Naive thymus-derived CD4-positive, alpha-beta T cell (primary cell): ENCODE measurements around the gene CCDC71. TPM values are rescaled to one million over a fixed set of nuclear protein-coding genes. Genes with fewer than 3 reads are reported as not detected.

Experiments used
- ATAC-seq: fragments of 150-1000 bp; cut with Tn5 transposase; 2 replicates; pipeline ENCODE4 v1.10.0; 2021; ENCODE audit warnings: mild to moderate bottlenecking, moderate library complexity
- CTCF ChIA-PET: fragments of 350-600 bp; sonication (Branson Sonifier 250); formaldehyde crosslinking; loops from one replicate; lab custom pipeline; 2021; ENCODE audit warnings: antibody characterized with exemption; lab: Charles Lee
- POLR2A ChIA-PET: fragments of 350-600 bp; sonication (Branson Sonifier 250); formaldehyde crosslinking; loops from one replicate; lab custom pipeline; 2021; ENCODE audit warnings: antibody characterized with exemption, inconsistent platforms; lab: Charles Lee
- DNase-seq, 9 donors: peaks; one replicate each; pipeline versions ENCODE4 v3.0.0 to v3.0.0-alpha.2; 2020 to 2022; ENCODE audit warnings: mixed read lengths in 1 of 9
- H3K27ac ChIP-seq: one replicate; pipeline ENCODE4 v1.7.0; 2013; ENCODE audit warnings: mild to moderate bottlenecking, low read depth, low read length, moderate library complexity
- H3K27me3 ChIP-seq, 2 donors: one replicate each; pipeline ENCODE4 v1.7.0; 2013; ENCODE audit warnings: low read length in 2 of 2, mild to moderate bottlenecking in 2 of 2, moderate library complexity in 2 of 2; ENCODE audit not compliant: control insufficient read depth in 2 of 2, insufficient read depth in 2 of 2
- H3K36me3 ChIP-seq, 3 experiments: 1 replicate in 2 of 3; 2 replicates in 1 of 3; pipeline ENCODE4 v1.7.0; 2013; ENCODE audit warnings: low read length in 3 of 3, mild to moderate bottlenecking in 3 of 3, moderate library complexity in 1 of 3; ENCODE audit not compliant: insufficient read depth in 3 of 3, control insufficient read depth in 2 of 3
- H3K4me1 ChIP-seq, 2 donors: one replicate each; pipeline ENCODE4 v1.7.0; 2013; ENCODE audit warnings: low read length in 2 of 2, mild to moderate bottlenecking in 2 of 2, moderate library complexity in 1 of 2; ENCODE audit not compliant: control insufficient read depth in 2 of 2, insufficient read depth in 2 of 2
- H3K4me3 ChIP-seq: 2 replicates; pipeline ENCODE4 v1.7.0; 2013; ENCODE audit warnings: mild to moderate bottlenecking, low read length
- H3K9me3 ChIP-seq, 3 experiments: 1 replicate in 2 of 3; 2 replicates in 1 of 3; pipeline ENCODE4 v1.7.0; 2013; ENCODE audit warnings: low read length in 3 of 3; ENCODE audit not compliant: control insufficient read depth in 2 of 3
- H3K27ac Mint-ChIP-seq, 9 donors: one replicate each; pipeline ENCODE4 v1.8.0; 2020 to 2022; ENCODE audit warnings: mixed read lengths in 9 of 9, mild to moderate bottlenecking in 8 of 9, moderate library complexity in 5 of 9, inconsistent platforms in 2 of 9
- H3K27me3 Mint-ChIP-seq, 5 donors: one replicate each; pipeline ENCODE4 v1.8.0; 2021 to 2022; ENCODE audit warnings: mixed read lengths in 5 of 5, mild to moderate bottlenecking in 1 of 5
- H3K36me3 Mint-ChIP-seq, 5 donors: one replicate each; pipeline ENCODE4 v1.8.0; 2020 to 2022; ENCODE audit warnings: mixed read lengths in 5 of 5, mild to moderate bottlenecking in 3 of 5, inconsistent platforms in 1 of 5
- H3K4me1 Mint-ChIP-seq, 7 donors: one replicate each; pipeline ENCODE4 v1.8.0; 2020 to 2022; ENCODE audit warnings: mixed read lengths in 7 of 7, mild to moderate bottlenecking in 3 of 7, inconsistent platforms in 1 of 7
- H3K4me3 Mint-ChIP-seq, 10 donors: one replicate each; pipeline ENCODE4 v1.8.0; 2020 to 2022; ENCODE audit warnings: mild to moderate bottlenecking in 10 of 10, mixed read lengths in 10 of 10, moderate library complexity in 6 of 10, inconsistent platforms in 2 of 10
- H3K9me3 Mint-ChIP-seq, 11 donors: one replicate each; pipeline ENCODE4 v1.8.0; 2020 to 2022; ENCODE audit warnings: mixed read lengths in 11 of 11, mild to moderate bottlenecking in 4 of 11, inconsistent platforms in 1 of 11, moderate library complexity in 1 of 11
- intact Hi-C, 2 donors: fragments of 100-400 bp; cut with micrococcal nuclease; formaldehyde crosslinking; loops; one replicate each; pipeline ENCODE4 v1.15.1; 2023
- polyA plus RNA-seq, 2 donors: library from polyadenylated mRNA; unstranded; fragments of 300-500 nt; fragmentation: Illumina TruSeq; gene quantifications; one replicate each; pipeline ENCODE4 v1.2.3, GENCODE V29; 2021
- total RNA-seq, 6 experiments: library from RNA in 5 of 6; stranded (reverse) in 5 of 6; gene quantifications; 1 replicate in 5 of 6; 2 replicates in 1 of 6; pipeline ENCODE4 v1.2.3 and lab custom pipeline; 2021 to 2026

Gene CCDC71
- total and polyA plus RNA-seq, 7 experiments from 2014 or later = 2.0 to 39.5 (median 19.4) TPM

GRCh38 chr3:49134471-49135265 lies 31.5 kb downstream of the CCDC71 start:
- no peaks in the 10 kb centered on the region for H3K36me3 ChIP-seq
- peaks cover 0 to 11% (median 0%) of the 10 kb centered on the region in 7 donors for H3K4me1 Mint-ChIP-seq
- no peak for DNase-seq
- no peak overlapping the region for H3K27ac ChIP-seq
- H3K9me3 Mint-ChIP-seq = peaks cover 0 to 2% (median 0%) of the 10 kb centered on the region in 11 donors
- H3K9me3 ChIP-seq = no peaks in the 10 kb centered on the region
- CTCF ChIA-PET = no interaction called here
- peaks cover 0 to 3% (median 0%) of the 10 kb centered on the region in 5 donors for H3K36me3 Mint-ChIP-seq
- ATAC-seq = no peak
- no peak overlapping the region for H3K4me3 Mint-ChIP-seq
- H3K27ac Mint-ChIP-seq = no peak overlapping the region
- H3K4me3 ChIP-seq = no peak overlapping the region
- H3K4me1 ChIP-seq = no peaks in the 10 kb centered on the region
- no peaks in the 10 kb centered on the region for H3K27me3 ChIP-seq
- peaks cover 16 to 22% (median 20%) of the 10 kb centered on the region in 5 donors for H3K27me3 Mint-ChIP-seq
- intact Hi-C loops = no loop called here
- POLR2A ChIA-PET = interaction anchor here (1.5 kb wide), 1 partner anchor 27 kb away, joined by 3 read pairs; no protein-coding TSS in a partner anchor

- Mint-ChIP-seq H3K9me3 (peaks cover 0 to 2% (median 0%) of the 10 kb centered on the region in 11 donors), H3K4me3 (peak overlapping the region in 5 of 10 donors; percentile 16 to 37 (median 21)), H3K4me1 (peaks cover 0 to 11% (median 0%) of the 10 kb centered on the region in 7 donors), H3K27me3 (peaks cover 16 to 22% (median 20%) of the 10 kb centered on the region in 5 donors), H3K27ac (no peak overlapping the region), H3K36me3 (peaks cover 0 to 3% (median 0%) of the 10 kb centered on the region in 5 donors)
- intact Hi-C loops = no loop called here
- CTCF ChIA-PET = interaction anchor here (0.6 kb wide), 1 partner anchor 798 kb away, joined by 3 read pairs; no protein-coding TSS in a partner anchor
- no peaks in the 10 kb centered on the region for H3K36me3 ChIP-seq
- POLR2A ChIA-PET = interaction anchor here (1.5 kb wide), 1 partner anchor 26 kb away, joined by 3 read pairs; no protein-coding TSS in a partner anchor
- DNase-seq = no peak
- no peak overlapping the region for H3K4me3 ChIP-seq
- no peaks in the 10 kb centered on the region for H3K27me3 ChIP-seq
- H3K27ac ChIP-seq = no peak overlapping the region
- no peaks in the 10 kb centered on the region for H3K4me1 ChIP-seq
- peak; percentile 24 for ATAC-seq
- H3K9me3 ChIP-seq = no peaks in the 10 kb centered on the region
Measured at GRCh38 chr3:49133226-49133951, 32.7 kb downstream of the CCDC71 start.

GRCh38 chr3:49132437-49133225 lies 33.5 kb downstream of the CCDC71 start, which contains the start of gene LAMB2:
Gene LAMB2, minus strand, starts transcription at chr3:49133050. Its CDS starts 183 bp downstream, at chr3:49132867.
- Histone ChIP-seq H3K9me3 (no peaks in the 10 kb centered on the region), H3K4me1 (no peaks in the 10 kb centered on the region), H3K27ac (no peak within 1 kb of the TSS), H3K27me3 (no peaks in the 10 kb centered on the region), H3K4me3 (no peak within 1 kb of the TSS), H3K36me3 (no peaks in the 10 kb centered on the region)
- peaks cover 0 to 11% (median 0%) of the 10 kb centered on the region in 7 donors for H3K4me1 Mint-ChIP-seq
- H3K9me3 Mint-ChIP-seq = peaks cover 0 to 2% (median 0%) of the 10 kb centered on the region in 11 donors
- DNase-seq (no peak), ATAC-seq (peak; percentile 36)
- POLR2A ChIA-PET = interaction anchor here (1.2 kb wide), 1 partner anchor 11 kb away, joined by 5 read pairs; no protein-coding TSS in a partner anchor
- CTCF ChIA-PET = interaction anchor here (0.6 kb wide), 1 partner anchor 798 kb away, joined by 3 read pairs; no protein-coding TSS in a partner anchor
- peaks cover 16 to 22% (median 20%) of the 10 kb centered on the region in 5 donors for H3K27me3 Mint-ChIP-seq
- H3K4me3 Mint-ChIP-seq = peak within 1 kb of the TSS in 5 of 10 donors; percentile 16 to 37 (median 21)
- intact Hi-C loops = no loop called here
- peaks cover 0 to 3% (median 0%) of the 10 kb centered on the region in 5 donors for H3K36me3 Mint-ChIP-seq
- H3K27ac Mint-ChIP-seq = peak within 1 kb of the TSS in 1 of 9 donors; percentile 25

- Histone ChIP-seq H3K9me3 (no peaks in the 10 kb centered on the region), H3K4me1 (no peaks in the 10 kb centered on the region), H3K27ac (no peak overlapping the region), H3K36me3 (no peaks in the 10 kb centered on the region), H3K27me3 (no peaks in the 10 kb centered on the region), H3K4me3 (no peak overlapping the region)
- Mint-ChIP-seq H3K27ac (peak overlapping the region in 1 of 9 donors; percentile 25), H3K4me1 (peaks cover 0 to 11% (median 0%) of the 10 kb centered on the region in 7 donors), H3K4me3 (no peak overlapping the region), H3K36me3 (peaks cover 0 to 3% (median 0%) of the 10 kb centered on the region in 5 donors), H3K27me3 (peaks cover 16 to 22% (median 17%) of the 10 kb centered on the region in 5 donors), H3K9me3 (peaks cover 0 to 2% (median 0%) of the 10 kb centered on the region in 11 donors)
- DNase-seq (no peak), ATAC-seq (no peak)
- intact Hi-C loops = no loop called here
- POLR2A ChIA-PET = interaction anchor here (1.2 kb wide), 1 partner anchor 11 kb away, joined by 5 read pairs; no protein-coding TSS in a partner anchor
- CTCF ChIA-PET = no interaction called here
Measured at GRCh38 chr3:49132073-49132436, 34.1 kb downstream of the CCDC71 start.

- ChIA-PET POLR2A (no interaction called here), CTCF (no interaction called here)
- H3K27me3 ChIP-seq = no peaks in the 10 kb centered on the region
- no peaks in the 10 kb centered on the region for H3K9me3 ChIP-seq
- DNase-seq (no peak), ATAC-seq (no peak)
- H3K4me3 ChIP-seq = no peak overlapping the region
- H3K4me1 ChIP-seq = no peaks in the 10 kb centered on the region
- no peaks in the 10 kb centered on the region for H3K36me3 ChIP-seq
- intact Hi-C loops = no loop called here
- H3K9me3 Mint-ChIP-seq = peaks cover 0 to 2% (median 0%) of the 10 kb centered on the region in 11 donors
- no peak overlapping the region for H3K4me3 Mint-ChIP-seq
- peaks cover 0 to 3% (median 0%) of the 10 kb centered on the region in 5 donors for H3K36me3 Mint-ChIP-seq
- peaks cover 16 to 22% (median 17%) of the 10 kb centered on the region in 5 donors for H3K27me3 Mint-ChIP-seq
- no peak overlapping the region for H3K27ac ChIP-seq
- H3K4me1 Mint-ChIP-seq = peaks cover 0 to 11% (median 0%) of the 10 kb centered on the region in 7 donors
- H3K27ac Mint-ChIP-seq = peak overlapping the region in 1 of 9 donors; percentile 25
Measured at GRCh38 chr3:49131576-49131975, 34.6 kb downstream of the CCDC71 start.
